A549 (cell line): Measurements from ENCODE around the gene ATXN10.

Experiments
- BHLHE40 ChIP-seq: IDR thresholded peaks from 2 replicates; pipeline ENCODE4 v1.6.1; 2012; ENCODE audit warnings: low read depth, low read length, inconsistent platforms
- HDAC2 ChIP-seq: fragments of 200-600 bp; sonication (generic); IDR thresholded peaks from 2 replicates; pipeline ENCODE4 v1.6.1; 2016
- KDM5A ChIP-seq: fragments of 200-600 bp; sonication (generic); IDR thresholded peaks from 2 replicates; pipeline ENCODE4 v1.6.1; 2016; ENCODE audit warnings: antibody characterized with exemption, mild to moderate bottlenecking
- MYC ChIP-seq: IDR thresholded peaks from 2 replicates; pipeline ENCODE4 v1.6.1; 2012; ENCODE audit warnings: mild to moderate bottlenecking, inconsistent platforms, low read length, improper control_type of control experiment, borderline replicate concordance
- POLR2A ChIP-seq: IDR thresholded peaks from 2 replicates; pipeline ENCODE4 v1.6.1; 2012; ENCODE audit warnings: mild to moderate bottlenecking, low read length
- POLR2AphosphoS2 ChIP-seq: conservative IDR thresholded peaks from 2 replicates; pipeline ENCODE4 v1.6.1; 2012; ENCODE audit warnings: low read length, improper control_type of control experiment, inconsistent platforms
- TF ChIP-seq, protein P1 (sequence below): fragments of >200 bp; sonication (Bioruptor Twin); formaldehyde crosslinking; IDR thresholded peaks from 3 replicates; pipeline ENCODE4 v1.5.1; 2016
- TF ChIP-seq, protein P2 (sequence below): IDR thresholded peaks from 2 replicates; pipeline ENCODE4 v1.6.1; 2012
- TF ChIP-seq, protein P3 (sequence below): IDR thresholded peaks from 2 replicates; pipeline ENCODE4 v1.6.1; 2012
- TF ChIP-seq, protein P4 (sequence below): fragments of 450-650 bp; IDR thresholded peaks from 2 replicates; pipeline ENCODE4 v1.6.1; 2014; ENCODE audit warnings: antibody characterized with exemption

DNA sequence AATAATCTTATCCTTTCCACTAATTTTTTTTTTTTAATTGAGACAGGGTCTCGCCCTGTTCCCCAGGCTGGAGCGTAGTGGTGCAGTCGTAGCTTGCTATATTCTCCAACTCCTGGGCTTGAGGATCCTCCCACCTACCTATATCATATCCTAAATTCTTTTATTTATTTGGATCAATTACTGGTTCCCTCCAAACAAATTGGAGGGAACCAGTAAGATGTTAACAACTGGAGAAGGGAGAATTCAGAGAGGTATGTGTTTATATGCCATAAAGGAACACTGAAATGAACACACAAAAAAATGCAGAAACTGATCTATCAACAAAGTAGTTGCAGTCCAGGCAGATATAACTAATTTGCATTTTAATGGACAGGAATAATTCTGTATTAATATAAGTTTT lies 63.6 kb downstream of the ATXN10 start:
- TF ChIP-seq, protein P1, sequence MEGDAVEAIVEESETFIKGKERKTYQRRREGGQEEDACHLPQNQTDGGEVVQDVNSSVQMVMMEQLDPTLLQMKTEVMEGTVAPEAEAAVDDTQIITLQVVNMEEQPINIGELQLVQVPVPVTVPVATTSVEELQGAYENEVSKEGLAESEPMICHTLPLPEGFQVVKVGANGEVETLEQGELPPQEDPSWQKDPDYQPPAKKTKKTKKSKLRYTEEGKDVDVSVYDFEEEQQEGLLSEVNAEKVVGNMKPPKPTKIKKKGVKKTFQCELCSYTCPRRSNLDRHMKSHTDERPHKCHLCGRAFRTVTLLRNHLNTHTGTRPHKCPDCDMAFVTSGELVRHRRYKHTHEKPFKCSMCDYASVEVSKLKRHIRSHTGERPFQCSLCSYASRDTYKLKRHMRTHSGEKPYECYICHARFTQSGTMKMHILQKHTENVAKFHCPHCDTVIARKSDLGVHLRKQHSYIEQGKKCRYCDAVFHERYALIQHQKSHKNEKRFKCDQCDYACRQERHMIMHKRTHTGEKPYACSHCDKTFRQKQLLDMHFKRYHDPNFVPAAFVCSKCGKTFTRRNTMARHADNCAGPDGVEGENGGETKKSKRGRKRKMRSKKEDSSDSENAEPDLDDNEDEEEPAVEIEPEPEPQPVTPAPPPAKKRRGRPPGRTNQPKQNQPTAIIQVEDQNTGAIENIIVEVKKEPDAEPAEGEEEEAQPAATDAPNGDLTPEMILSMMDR: no peak
- TF ChIP-seq, protein P2, sequence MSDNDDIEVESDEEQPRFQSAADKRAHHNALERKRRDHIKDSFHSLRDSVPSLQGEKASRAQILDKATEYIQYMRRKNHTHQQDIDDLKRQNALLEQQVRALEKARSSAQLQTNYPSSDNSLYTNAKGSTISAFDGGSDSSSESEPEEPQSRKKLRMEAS: no peak
- TF ChIP-seq POLR2A (no peak), KDM5A (no peak), BHLHE40 (no peak), HDAC2 (no peak), MYC (no peak), POLR2AphosphoS2 (no peak)
- TF ChIP-seq, protein P3, sequence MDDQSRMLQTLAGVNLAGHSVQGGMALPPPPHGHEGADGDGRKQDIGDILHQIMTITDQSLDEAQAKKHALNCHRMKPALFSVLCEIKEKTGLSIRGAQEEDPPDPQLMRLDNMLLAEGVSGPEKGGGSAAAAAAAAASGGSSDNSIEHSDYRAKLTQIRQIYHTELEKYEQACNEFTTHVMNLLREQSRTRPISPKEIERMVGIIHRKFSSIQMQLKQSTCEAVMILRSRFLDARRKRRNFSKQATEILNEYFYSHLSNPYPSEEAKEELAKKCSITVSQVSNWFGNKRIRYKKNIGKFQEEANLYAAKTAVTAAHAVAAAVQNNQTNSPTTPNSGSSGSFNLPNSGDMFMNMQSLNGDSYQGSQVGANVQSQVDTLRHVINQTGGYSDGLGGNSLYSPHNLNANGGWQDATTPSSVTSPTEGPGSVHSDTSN: no peak
- TF ChIP-seq, protein P4, sequence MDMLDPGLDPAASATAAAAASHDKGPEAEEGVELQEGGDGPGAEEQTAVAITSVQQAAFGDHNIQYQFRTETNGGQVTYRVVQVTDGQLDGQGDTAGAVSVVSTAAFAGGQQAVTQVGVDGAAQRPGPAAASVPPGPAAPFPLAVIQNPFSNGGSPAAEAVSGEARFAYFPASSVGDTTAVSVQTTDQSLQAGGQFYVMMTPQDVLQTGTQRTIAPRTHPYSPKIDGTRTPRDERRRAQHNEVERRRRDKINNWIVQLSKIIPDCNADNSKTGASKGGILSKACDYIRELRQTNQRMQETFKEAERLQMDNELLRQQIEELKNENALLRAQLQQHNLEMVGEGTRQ: no peak
